ENCODE results near the gene FGF5.
A peak's percentile ranks its signal among the peaks of the same experiment; 100 is the strongest.

The FGF5 gene

GRCh38 chr4:80229128-80229527 is 37.3 kb upstream of the FGF5 start:
- H3K4me3 ChIP-seq (ENCODE audit: low read depth, low read length), result no peak overlapping the region
- no peak for TF ChIP-seq CTCF (IDR thresholded peaks at IDR 0.05; ENCODE audit: low read depth, low read length)

GRCh38 chr4:80229590-80229989 is 36.9 kb upstream of the FGF5 start:
- no peak overlapping the region for H3K4me3 ChIP-seq (ENCODE audit: low read depth, low read length)

GRCh38 chr4:80231180-80231579 is 35.3 kb upstream of the FGF5 start:
- H3K4me3 ChIP-seq (ENCODE audit: low read depth, low read length), result no peak overlapping the region
- no peak for TF ChIP-seq CTCF (IDR thresholded peaks at IDR 0.05; ENCODE audit: low read depth, low read length)

More at GRCh38 chr4:80229590-80229989, 36.9 kb upstream of the FGF5 start:
- TF ChIP-seq CTCF (IDR thresholded peaks at IDR 0.05; ENCODE audit: low read depth, low read length), result no peak

- no peak overlapping the region for H3K4me3 ChIP-seq (ENCODE audit: low read depth, low read length)
- TF ChIP-seq CTCF (IDR thresholded peaks at IDR 0.05; ENCODE audit: low read depth, low read length), result no peak
Observed at GRCh38 chr4:80232707-80233370, 33.6 kb upstream of the FGF5 start.

GRCh38 chr4:80233390-80233789 is 33.1 kb upstream of the FGF5 start:
- H3K4me3 ChIP-seq (ENCODE audit: low read depth, low read length), result no peak overlapping the region
- TF ChIP-seq CTCF (IDR thresholded peaks at IDR 0.05; ENCODE audit: low read depth, low read length), result no peak

- peak overlapping the region; percentile 7; the same call in 1 of the 2 replicates for H3K4me3 ChIP-seq (ENCODE audit: low read depth, low read length)
- no peak for TF ChIP-seq CTCF (IDR thresholded peaks at IDR 0.05; ENCODE audit: low read depth, low read length)
Observed at GRCh38 chr4:80235451-80235850, 31.0 kb upstream of the FGF5 start.

- H3K4me3 ChIP-seq (ENCODE audit: low read depth, low read length), result peak overlapping the region; percentile 42
- TF ChIP-seq CTCF (IDR thresholded peaks at IDR 0.05; ENCODE audit: low read depth, low read length), result no peak
Observed at GRCh38 chr4:80237992-80238391, 28.5 kb upstream of the FGF5 start.
